Testis (tissue), 2 donors: Measurements from ENCODE around the gene SPACDR.

Source experiments
- POLR2A ChIP-seq: fragments of 450-650 bp; IDR thresholded peaks from one replicate; pipeline ENCODE4 v1.6.1; 2017; ENCODE audit warnings: antibody characterized with exemption, mild to moderate bottlenecking, moderate library complexity
- TF ChIP-seq, protein P1 (sequence below), 3 experiments: fragments of 450-650 bp in 2 of 3; fragments of 200-600 bp in 1 of 3; sonication (generic) in 1 of 3; IDR thresholded peaks; one replicate each; pipeline ENCODE4 v1.5.1; 2016 to 2019; ENCODE audit warnings: antibody characterized with exemption in 3 of 3, mild to moderate bottlenecking in 2 of 3, moderate library complexity in 1 of 3

DNA sequence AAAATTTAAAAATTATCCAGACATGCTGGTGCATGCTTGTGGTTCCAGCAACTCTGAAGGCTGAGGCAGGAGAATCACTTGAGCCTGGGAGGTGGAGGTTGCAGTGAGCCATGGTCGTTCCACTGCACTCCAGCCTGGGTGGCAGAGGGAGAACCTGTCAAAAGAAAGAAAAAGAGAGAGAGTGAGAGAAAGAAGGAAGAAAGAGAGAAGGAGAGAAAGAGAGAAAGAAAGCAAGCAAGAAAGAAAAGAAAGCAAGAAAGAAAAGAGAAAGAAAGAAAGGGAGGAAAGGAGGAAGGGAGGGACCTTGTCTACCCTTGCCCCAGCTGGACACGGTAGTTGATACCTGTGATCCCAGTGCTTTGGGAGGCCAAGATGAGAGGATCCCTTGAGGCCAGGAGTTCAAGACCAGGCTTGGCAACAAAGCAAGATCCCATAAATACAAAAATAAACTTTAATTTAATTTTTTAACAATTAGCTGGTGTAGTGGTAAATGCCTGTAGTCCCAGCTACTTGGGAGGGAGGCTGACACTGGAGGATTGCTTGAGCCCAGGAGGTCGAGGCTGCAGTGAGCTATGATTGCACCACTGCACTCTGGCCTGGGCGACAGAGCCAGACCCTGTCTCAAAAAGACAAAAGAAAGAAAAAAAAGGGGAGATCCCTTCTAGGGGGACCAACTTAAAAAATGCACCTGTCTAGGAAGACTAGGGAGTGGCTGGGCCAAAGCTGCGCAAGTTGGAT is 28.8 kb upstream of the SPACDR start:
- TF ChIP-seq, protein P1, sequence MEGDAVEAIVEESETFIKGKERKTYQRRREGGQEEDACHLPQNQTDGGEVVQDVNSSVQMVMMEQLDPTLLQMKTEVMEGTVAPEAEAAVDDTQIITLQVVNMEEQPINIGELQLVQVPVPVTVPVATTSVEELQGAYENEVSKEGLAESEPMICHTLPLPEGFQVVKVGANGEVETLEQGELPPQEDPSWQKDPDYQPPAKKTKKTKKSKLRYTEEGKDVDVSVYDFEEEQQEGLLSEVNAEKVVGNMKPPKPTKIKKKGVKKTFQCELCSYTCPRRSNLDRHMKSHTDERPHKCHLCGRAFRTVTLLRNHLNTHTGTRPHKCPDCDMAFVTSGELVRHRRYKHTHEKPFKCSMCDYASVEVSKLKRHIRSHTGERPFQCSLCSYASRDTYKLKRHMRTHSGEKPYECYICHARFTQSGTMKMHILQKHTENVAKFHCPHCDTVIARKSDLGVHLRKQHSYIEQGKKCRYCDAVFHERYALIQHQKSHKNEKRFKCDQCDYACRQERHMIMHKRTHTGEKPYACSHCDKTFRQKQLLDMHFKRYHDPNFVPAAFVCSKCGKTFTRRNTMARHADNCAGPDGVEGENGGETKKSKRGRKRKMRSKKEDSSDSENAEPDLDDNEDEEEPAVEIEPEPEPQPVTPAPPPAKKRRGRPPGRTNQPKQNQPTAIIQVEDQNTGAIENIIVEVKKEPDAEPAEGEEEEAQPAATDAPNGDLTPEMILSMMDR (IDR thresholded peaks at IDR 0.05): no peak
- no peak for TF ChIP-seq POLR2A
